GM19351 (cell line): Measurements from ENCODE around the gene BDKRB2.

Experiments
- ATAC-seq: cut with Tn5 transposase; IDR thresholded peaks from one replicate; pipeline ENCODE4 v1.9.1; 2021; ENCODE audit warnings: mild to moderate bottlenecking, moderate library complexity; ENCODE audit not compliant: unreplicated experiment

The BDKRB2 gene

GRCh38 chr14:96197969-96198368, 6.7 kb upstream of the BDKRB2 start:
- no peak for ATAC-seq

GRCh38 chr14:96198430-96199130, 6.1 kb upstream of the BDKRB2 start:
- no peak for ATAC-seq

GRCh38 chr14:96201157-96201556, 3.5 kb upstream of the BDKRB2 start:
- ATAC-seq = no peak

- ATAC-seq = no peak
These were observed 2.7 kb upstream of the BDKRB2 start for GRCh38 chr14:96201965-96202364.

GRCh38 chr14:96202441-96203094, 2.1 kb upstream of the BDKRB2 start:
- no peak for ATAC-seq

- ATAC-seq = no peak
These were observed 1.5 kb upstream of the BDKRB2 start for GRCh38 chr14:96203116-96203515.

- ATAC-seq = no peak
These were observed 1.0 kb upstream of the BDKRB2 start for GRCh38 chr14:96203635-96204034.

GRCh38 chr14:96205059-96205977, 679 bp downstream of the BDKRB2 start:
- peak; percentile 58 for ATAC-seq

GRCh38 chr14:96205978-96206360, 1.3 kb downstream of the BDKRB2 start:
- ATAC-seq = no peak

- no peak for ATAC-seq
These were observed 1.8 kb downstream of the BDKRB2 start for GRCh38 chr14:96206461-96206860.

- no peak for ATAC-seq
These were observed 3.0 kb downstream of the BDKRB2 start for GRCh38 chr14:96207686-96208085.

GRCh38 chr14:96208739-96209138, 4.1 kb downstream of the BDKRB2 start:
- ATAC-seq = no peak

- no peak for ATAC-seq
These were observed 7.5 kb downstream of the BDKRB2 start for GRCh38 chr14:96212140-96212539.

- no peak for ATAC-seq
These were observed 8.3 kb downstream of the BDKRB2 start for GRCh38 chr14:96212896-96213295.

- no peak for ATAC-seq
These were observed 9.3 kb downstream of the BDKRB2 start for GRCh38 chr14:96213871-96214465.

- no peak for ATAC-seq
These were observed 10.2 kb downstream of the BDKRB2 start for GRCh38 chr14:96214793-96215192.

GRCh38 chr14:96215452-96216244, 11.0 kb downstream of the BDKRB2 start:
- no peak for ATAC-seq

- no peak for ATAC-seq
These were observed 12.0 kb downstream of the BDKRB2 start for GRCh38 chr14:96216627-96217026.

- no peak for ATAC-seq
These were observed 12.8 kb downstream of the BDKRB2 start for GRCh38 chr14:96217376-96217913.

GRCh38 chr14:96221109-96221650, 16.5 kb downstream of the BDKRB2 start:
- no peak for ATAC-seq
